HG02678 (cell line): ENCODE measurements around the gene NMRK1.

ENCODE experiments used
- ATAC-seq: cut with Tn5 transposase; IDR thresholded peaks from one replicate; pipeline ENCODE4 v1.9.1; 2021; ENCODE audit warnings: mild to moderate bottlenecking, moderate library complexity; ENCODE audit not compliant: unreplicated experiment

Gene NMRK1

GRCh38 chr9:75063556-75064305 lies 24.2 kb downstream of the NMRK1 start:
- no peak for ATAC-seq

- ATAC-seq, result no peak
Observed at GRCh38 chr9:75061169-75061568, 26.8 kb downstream of the NMRK1 start.

- no peak for ATAC-seq
Observed at GRCh38 chr9:75054368-75055001, 33.5 kb downstream of the NMRK1 start.

- peak; percentile 99 for ATAC-seq
Observed at GRCh38 chr9:75053869-75054268, 34.1 kb downstream of the NMRK1 start.

GRCh38 chr9:75051285-75051684 lies 36.7 kb downstream of the NMRK1 start:
- ATAC-seq, result no peak

- ATAC-seq, result no peak
Observed at GRCh38 chr9:75047506-75047905, 40.4 kb downstream of the NMRK1 start.

GRCh38 chr9:75046725-75047345 lies 41.1 kb downstream of the NMRK1 start:
- ATAC-seq, result no peak

GRCh38 chr9:75041041-75041440 lies 46.9 kb downstream of the NMRK1 start:
- no peak for ATAC-seq

GRCh38 chr9:75039801-75040200 lies 48.2 kb downstream of the NMRK1 start:
- no peak for ATAC-seq

GRCh38 chr9:75039009-75039408 lies 48.9 kb downstream of the NMRK1 start:
- no peak for ATAC-seq

GRCh38 chr9:75036793-75037192 lies 51.2 kb downstream of the NMRK1 start:
- no peak for ATAC-seq

GRCh38 chr9:75033791-75034473 lies 54.0 kb downstream of the NMRK1 start:
- peak; percentile 87 for ATAC-seq

- peak; percentile 47 for ATAC-seq
Observed at GRCh38 chr9:75027187-75028107, 60.5 kb downstream of the NMRK1 start.

GRCh38 chr9:75023846-75024245 lies 64.1 kb downstream of the NMRK1 start:
- no peak for ATAC-seq

- ATAC-seq, result no peak
Observed at GRCh38 chr9:75019654-75020053, 68.3 kb downstream of the NMRK1 start.

- ATAC-seq, result no peak
Observed at GRCh38 chr9:75019022-75019421, 68.9 kb downstream of the NMRK1 start.

- no peak for ATAC-seq
Observed at GRCh38 chr9:75017378-75017777, 70.6 kb downstream of the NMRK1 start.

- ATAC-seq, result no peak
Observed at GRCh38 chr9:75013735-75014134, 74.2 kb downstream of the NMRK1 start.
